HCT116 (cell line): ENCODE data around the gene ZNF618. TPM values are rescaled to one million over a fixed set of nuclear protein-coding genes. Genes with fewer than 3 reads are reported as not detected.

ENCODE experiments used
- ATAC-seq: fragments of 200-7000 bp; cut with Tn5 transposase; 2 replicates; pipeline ENCODE4 v1.9.1; 2020; ENCODE audit warnings: mild to moderate bottlenecking, moderate library complexity
- Bru-seq: library from RNA; stranded (reverse); fragments of 400-500 nt; gene quantifications from one replicate; lab custom pipeline; 2021; lab: Mats Ljungman, UMichigan
- BruChase-seq, 2 experiments: library from RNA; stranded (reverse); fragments of 400-500 nt; gene quantifications; one replicate each; lab custom pipeline; 2021; lab: Mats Ljungman, UMichigan
- BruUV-seq: library from RNA; stranded (reverse); fragments of 400-500 nt; replicated peaks from 2 replicates; lab custom pipeline; 2021; lab: Mats Ljungman, UMichigan
- CTCF ChIA-PET: fragments of 300-600 bp; sonication (Branson Sonifier 250); formaldehyde crosslinking; loops from one replicate; lab custom pipeline; 2021; ENCODE audit warnings: antibody characterized with exemption; lab: Charles Lee
- POLR2A ChIA-PET: fragments of 300-600, 350-600 bp; sonication (Branson Sonifier 250); formaldehyde crosslinking; loops from one replicate; lab custom pipeline; 2021; ENCODE audit warnings: antibody characterized with exemption; lab: Charles Lee
- RAD21 ChIA-PET, 2 experiments: fragments of 300-600 bp; sonication (Branson Sonifier 250); formaldehyde crosslinking; loops; one replicate each; lab custom pipeline; 2023; ENCODE audit warnings: low total read pairs in 2 of 2; ENCODE audit not compliant: uncharacterized antibody in 2 of 2, unreplicated experiment in 2 of 2, low non-redundant PET in 1 of 2; lab: Charles Lee
- DNase-seq: peaks from one replicate; pipeline ENCODE4 v3.0.0-alpha.2; 2010; ENCODE audit warnings: low read depth, low spot score
- H2AFZ ChIP-seq: fragments of 200-600 bp; shearing (Covaris generic), sonication (generic); 2 replicates; pipeline ENCODE4 v1.6.1; 2017; ENCODE audit warnings: low read depth, mixed run types, mixed read lengths, antibody characterized with exemption, low read length; ENCODE audit not compliant: poor library complexity, severe bottlenecking
- H3K27ac ChIP-seq: 2 replicates; pipeline ENCODE4 v1.5.1; 2012; ENCODE audit warnings: low read depth, low read length
- H3K27me3 ChIP-seq: fragments of 200-600 bp; sonication (generic); 2 replicates; pipeline ENCODE4 v1.6.1; 2016; ENCODE audit warnings: mixed run types, low read length, mixed read lengths; ENCODE audit not compliant: insufficient read depth
- H3K36me3 ChIP-seq, 2 experiments: fragments of 200-500 bp in 1 of 2; fragments of 200-600 bp in 1 of 2; sonication (Bioruptor generic) in 1 of 2; sonication (generic) in 1 of 2; 2 replicates each; pipeline versions ENCODE4 v1.5.1 to v1.6.1; 2014 to 2016; ENCODE audit warnings: low read length in 2 of 2, inconsistent platforms in 1 of 2, mixed read lengths in 1 of 2, mixed run types in 1 of 2; ENCODE audit not compliant: insufficient read depth in 2 of 2, control insufficient read depth in 1 of 2
- H3K4me1 ChIP-seq, 2 experiments: fragments of 200-600 bp in 1 of 2; sonication (generic) in 1 of 2; 2 replicates each; pipeline versions ENCODE4 v1.5.1 to v1.6.1; 2012 to 2017; ENCODE audit warnings: low read length in 2 of 2, inconsistent platforms in 1 of 2, mild to moderate bottlenecking in 1 of 2, mixed read lengths in 1 of 2, mixed run types in 1 of 2, moderate library complexity in 1 of 2; ENCODE audit not compliant: insufficient read depth in 2 of 2, control insufficient read depth in 1 of 2
- H3K4me2 ChIP-seq: fragments of 200-600 bp; sonication (generic); 2 replicates; pipeline ENCODE4 v1.6.1; 2017; ENCODE audit warnings: mixed run types, low read length, mixed read lengths
- H3K4me3 ChIP-seq, 2 experiments: fragments of 200-600 bp in 1 of 2; sonication (generic) in 1 of 2; replicated peaks in 1 of 2; 2 replicates each; pipeline ENCODE4 v1.5.1; 2011 to 2016; ENCODE audit warnings: low read length in 2 of 2, control low read depth in 1 of 2, low read depth in 1 of 2, mild to moderate bottlenecking in 1 of 2, mixed read lengths in 1 of 2, mixed run types in 1 of 2
- H3K79me2 ChIP-seq: fragments of 200-600 bp; sonication (generic); 2 replicates; pipeline ENCODE4 v1.6.1; 2017; ENCODE audit warnings: mild to moderate bottlenecking, mixed run types, low read length, moderate library complexity, mixed read lengths; ENCODE audit not compliant: insufficient read depth
- H3K9ac ChIP-seq: fragments of 200-600 bp; sonication (generic); 2 replicates; pipeline ENCODE4 v1.6.1; 2016; ENCODE audit warnings: low read length, mixed read lengths
- H3K9me2 ChIP-seq: fragments of 200-600 bp; sonication (generic), shearing (Covaris generic); 2 replicates; pipeline ENCODE4 v1.6.1; 2017; ENCODE audit warnings: mixed run types, mild to moderate bottlenecking, moderate library complexity; ENCODE audit not compliant: insufficient read depth
- H3K9me3 ChIP-seq, 2 experiments: fragments of 200-500 bp in 1 of 2; fragments of 200-600 bp in 1 of 2; sonication (Bioruptor generic) in 1 of 2; sonication (generic) in 1 of 2; 2 replicates each; pipeline ENCODE4 v1.6.1; 2014 to 2017; ENCODE audit warnings: low read length in 2 of 2, mixed read lengths in 2 of 2, inconsistent platforms in 1 of 2, low read depth in 1 of 2, mild to moderate bottlenecking in 1 of 2, mixed run types in 1 of 2, moderate library complexity in 1 of 2; ENCODE audit not compliant: control insufficient read depth in 1 of 2, insufficient read depth in 1 of 2
- H4K20me1 ChIP-seq: fragments of 200-600 bp; sonication (generic), shearing (Covaris generic); 2 replicates; pipeline ENCODE4 v1.6.1; 2017; ENCODE audit warnings: mixed run types, mild to moderate bottlenecking, moderate library complexity; ENCODE audit not compliant: insufficient read depth
- ATF3 ChIP-seq: IDR thresholded peaks from 2 replicates; pipeline ENCODE4 v1.6.1; 2012
- CBX3 ChIP-seq: IDR thresholded peaks from 2 replicates; pipeline ENCODE4 v1.6.1; 2012; ENCODE audit warnings: low read depth
- CEBPB ChIP-seq: IDR thresholded peaks from 2 replicates; pipeline ENCODE4 v1.6.1; 2012; ENCODE audit warnings: low read depth
- EGR1 ChIP-seq: IDR thresholded peaks from 2 replicates; pipeline ENCODE4 v1.6.1; 2012; ENCODE audit warnings: low read depth
- ELF1 ChIP-seq: IDR thresholded peaks from 2 replicates; pipeline ENCODE4 v1.6.1; 2012; ENCODE audit warnings: low read depth, borderline replicate concordance
- EZH2 ChIP-seq: fragments of 200-600 bp; sonication (generic); IDR thresholded peaks from 2 replicates; pipeline ENCODE4 v1.6.1; 2017; ENCODE audit warnings: antibody characterized with exemption, mixed run types
- EZH2phosphoT487 ChIP-seq: fragments of 200-600 bp; IDR thresholded peaks from 2 replicates; pipeline ENCODE4 v1.6.1; 2018; ENCODE audit warnings: antibody characterized with exemption, borderline replicate concordance
- FOSL1 ChIP-seq: IDR thresholded peaks from 2 replicates; pipeline ENCODE4 v1.6.1; 2012; ENCODE audit warnings: low read depth
- JUND ChIP-seq: IDR thresholded peaks from 2 replicates; pipeline ENCODE4 v1.6.1; 2012
- MAX ChIP-seq: IDR thresholded peaks from 2 replicates; pipeline ENCODE4 v1.6.1; 2012
- POLR2A ChIP-seq: IDR thresholded peaks from 2 replicates; pipeline ENCODE4 v1.7.0; 2011; ENCODE audit warnings: borderline replicate concordance; ENCODE audit not compliant: insufficient read depth, insufficient read length; ENCODE audit errors: extremely low read depth
- POLR2AphosphoS5 ChIP-seq: IDR thresholded peaks from 2 replicates; pipeline ENCODE4 v1.6.1; 2011; ENCODE audit warnings: mild to moderate bottlenecking, low read depth, low read length, moderate library complexity
- RAD21 ChIP-seq: IDR thresholded peaks from 2 replicates; pipeline ENCODE4 v1.6.1; 2012; ENCODE audit warnings: low read depth, mild to moderate bottlenecking
- REST ChIP-seq: IDR thresholded peaks from 2 replicates; pipeline ENCODE4 v1.6.1; 2012; ENCODE audit warnings: low read depth
- SIN3A ChIP-seq: IDR thresholded peaks from 2 replicates; pipeline ENCODE4 v1.6.1; 2012; ENCODE audit warnings: low read depth
- SP1 ChIP-seq: IDR thresholded peaks from 2 replicates; pipeline ENCODE4 v1.6.1; 2012; ENCODE audit warnings: low read depth
- SRF ChIP-seq: IDR thresholded peaks from 2 replicates; pipeline ENCODE4 v1.6.1; 2012; ENCODE audit warnings: low read depth
- YY1 ChIP-seq: IDR thresholded peaks from 2 replicates; pipeline ENCODE4 v1.6.1; 2011; ENCODE audit warnings: low read length, low read depth, moderate library complexity, mild to moderate bottlenecking; ENCODE audit not compliant: insufficient replicate concordance; ENCODE audit errors: extremely low read depth
- ZBTB33 ChIP-seq: IDR thresholded peaks from 2 replicates; pipeline ENCODE4 v1.6.1; 2011; ENCODE audit warnings: mild to moderate bottlenecking, low read length, moderate library complexity; ENCODE audit not compliant: insufficient replicate concordance; ENCODE audit errors: extremely low read depth
- ZFX ChIP-seq: fragments of 450-650 bp; IDR thresholded peaks from 2 replicates; pipeline ENCODE4 v1.6.1; 2017
- ZNF274 ChIP-seq: fragments of 200-500 bp; sonication (Bioruptor generic); IDR thresholded peaks from 2 replicates; pipeline ENCODE4 v1.6.1; 2014; ENCODE audit warnings: mild to moderate bottlenecking, low read depth, low read length, inconsistent platforms
- intact Hi-C: fragments of 100-400 bp; cut with micrococcal nuclease; formaldehyde crosslinking; loops from 2 replicates; pipeline ENCODE4 v1.10.0; 2022
- long read RNA-seq: library from polyadenylated mRNA; unstranded; transcript quantifications from one replicate; pipeline ENCODE4 v2.0.0, GENCODE V29; 2021; ENCODE audit not compliant: unreplicated experiment
- polyA plus RNA-seq: library from polyadenylated mRNA; unstranded; fragments of >200 nt; gene quantifications from 2 replicates; pipeline ENCODE4 v1.2.1, GENCODE V29; 2012; ENCODE audit warnings: missing spikeins
- total RNA-seq: library from RNA; stranded (reverse); gene quantifications from one replicate; pipeline ENCODE4 v1.2.1, GENCODE V29; 2021; ENCODE audit not compliant: unreplicated experiment

ZNF618 gene
- total RNA-seq (13.5 TPM), Bru-seq, nascent RNA (percentile 67 among the genes with signal in this experiment), BruChase-seq, experiment 1, labeled RNA remaining after a 6-hour chase (percentile 59 among the genes with signal in this experiment), BruChase-seq, experiment 2, labeled RNA remaining after a 2-hour chase (percentile 60 among the genes with signal in this experiment)
- polyA plus RNA-seq: 7.1 and 7.5 TPM in 2 replicates
- long read RNA-seq, full-length matches to known transcripts: 6 of 39 reads
- long read RNA-seq, partial matches to known transcripts: 6 of 39 reads
- long read RNA-seq, other reads (novel, unspliced or antisense): 27 of 39 reads

GRCh38 chr9:113876151-113876992, at the start of gene ZNF618:
TSS of gene ZNF618 (plus strand) at chr9:113876309. CDS start at chr9:113876381, 72 bp downstream.
- no peak for DNase-seq
- TF ChIP-seq REST: no peak
- TF ChIP-seq ZNF274: no peak
- TF ChIP-seq POLR2A: no peak
- TF ChIP-seq POLR2AphosphoS5: peak; percentile 31; the same call in 1 of the 2 replicates
- TF ChIP-seq ATF3: no peak
- TF ChIP-seq EGR1: no peak
- no peak for TF ChIP-seq SRF
- no peak for TF ChIP-seq SP1
- no peak for TF ChIP-seq ZBTB33
- no peak for TF ChIP-seq CBX3
- TF ChIP-seq EZH2phosphoT487: no peak
- no peak for TF ChIP-seq MAX
- peak; percentile 41; the same call in 1 of the 2 replicates for TF ChIP-seq RAD21
- no peak for TF ChIP-seq EZH2
- TF ChIP-seq FOSL1: no peak
- no peak for TF ChIP-seq YY1
- TF ChIP-seq CEBPB: no peak
- no peak for TF ChIP-seq ELF1
- no peak for TF ChIP-seq JUND
- TF ChIP-seq ZFX: peak; percentile 37; the same call in 1 of the 2 replicates
- TF ChIP-seq SIN3A: no peak

More at GRCh38 chr9:113876151-113876992, at the start of gene ZNF618:
- intact Hi-C loops: loop anchor here (5.0 kb wide), 1 partner anchor 139 kb away; no protein-coding TSS in a partner anchor
- peak; percentile 86 for ATAC-seq
- Histone ChIP-seq H3K9me2 (no peaks in the 10 kb centered on the region), H3K36me3 (no peaks in the 10 kb centered on the region), H2AFZ (peak within 1 kb of the TSS; percentile 91), H3K9me3 (no peaks in the 10 kb centered on the region), H3K4me2 (peak within 1 kb of the TSS; percentile 76), H3K9ac (peak within 1 kb of the TSS; percentile 83), H3K27ac (peak within 1 kb of the TSS; percentile 37; the same call in 1 of the 2 replicates), H4K20me1 (no peaks in the 10 kb centered on the region), H3K79me2 (peaks cover 11% of the 10 kb centered on the region), H3K4me3 (peak within 1 kb of the TSS; percentile 69 to 76), H3K4me1 (peaks cover 8% of the 10 kb centered on the region in 2 experiments), H3K27me3 (no peaks in the 10 kb centered on the region)
- POLR2A ChIA-PET: no interaction called here
- RAD21 ChIA-PET: no interaction called here
- CTCF ChIA-PET: interaction anchor here (0.7 to 1.7 kb wide), 9 partner anchors 9 to 1181 kb away, joined by 3 to 9 read pairs (median 4); no protein-coding TSS in a partner anchor
- no TSS peak for BruUV-seq
